ENCODE measurements around the gene TIAM2. TPM values are rescaled to one million over a fixed set of nuclear protein-coding genes. Genes with fewer than 3 reads are reported as not detected.

The TIAM2 gene
- total and polyA plus RNA-seq, 2 experiments from 2014 or later = 5.5 to 16.9 TPM

- H3K4me3 ChIP-seq = no peak overlapping the region
- H3K4me1 ChIP-seq (ENCODE audit: insufficient read depth) = no peaks in the 10 kb centered on the region
- no peak for DNase-seq (ENCODE audit: low spot score)
- H3K79me2 ChIP-seq = no peaks in the 10 kb centered on the region
- no peaks in the 10 kb centered on the region for H3K9me3 ChIP-seq (ENCODE audit: low read depth)
- H4K20me1 ChIP-seq (ENCODE audit: insufficient read depth, poor library complexity, severe bottlenecking) = no peaks in the 10 kb centered on the region
- 66% methylated on average over 2 of the region's 2 CpGs for WGBS (ENCODE audit: low lambda C conversion rate, missing lambda C conversion rate)
- no peak overlapping the region for H3K27ac ChIP-seq
- TF ChIP-seq EZH2phosphoT487 (IDR thresholded peaks at IDR 0.05; ENCODE audit: low read depth, severe bottlenecking, unreplicated experiment) (no peak), CTCF (IDR thresholded peaks at IDR 0.05; ENCODE audit: poor library complexity) (no peak), EZH2 (IDR thresholded peaks at IDR 0.05; ENCODE audit: borderline replicate concordance) (no peak)
- H2AFZ ChIP-seq = no peak overlapping the region
- H3K9me2 ChIP-seq (replicated peaks; ENCODE audit: insufficient read depth) = no peaks in the 10 kb centered on the region
- H3K4me2 ChIP-seq = no peak overlapping the region
- no peaks in the 10 kb centered on the region for H3K36me3 ChIP-seq (replicated peaks; ENCODE audit: insufficient read depth, low read depth)
- H3K27me3 ChIP-seq = no peaks in the 10 kb centered on the region
These were observed 115.6 kb downstream of the TIAM2 start for GRCh38 chr6:155110721-155111120.

GRCh38 chr6:155112757-155113156 is 117.6 kb downstream of the TIAM2 start:
- Histone ChIP-seq H3K36me3 (replicated peaks; ENCODE audit: insufficient read depth, low read depth) (no peaks in the 10 kb centered on the region), H3K27me3 (no peaks in the 10 kb centered on the region), H3K4me1 (ENCODE audit: insufficient read depth) (no peaks in the 10 kb centered on the region), H3K9me3 (ENCODE audit: low read depth) (no peaks in the 10 kb centered on the region), H3K79me2 (no peaks in the 10 kb centered on the region), H3K4me3 (no peak overlapping the region), H3K4me2 (no peak overlapping the region), H2AFZ (no peak overlapping the region), H3K9me2 (replicated peaks; ENCODE audit: insufficient read depth) (no peaks in the 10 kb centered on the region), H4K20me1 (ENCODE audit: insufficient read depth, poor library complexity, severe bottlenecking) (no peaks in the 10 kb centered on the region), H3K27ac (no peak overlapping the region)
- no peak for DNase-seq (ENCODE audit: low spot score)
- WGBS (ENCODE audit: low lambda C conversion rate, missing lambda C conversion rate) = 79% methylated on average over 5 of the region's 7 CpGs
- no peak for TF ChIP-seq CTCF (IDR thresholded peaks at IDR 0.05; ENCODE audit: poor library complexity)
- no peak for TF ChIP-seq EZH2phosphoT487 (IDR thresholded peaks at IDR 0.05; ENCODE audit: low read depth, severe bottlenecking, unreplicated experiment)
- TF ChIP-seq EZH2 (IDR thresholded peaks at IDR 0.05; ENCODE audit: borderline replicate concordance) = no peak

GRCh38 chr6:155115893-155116570 is 120.9 kb downstream of the TIAM2 start:
- H4K20me1 ChIP-seq (ENCODE audit: insufficient read depth, poor library complexity, severe bottlenecking) = no peaks in the 10 kb centered on the region
- DNase-seq (ENCODE audit: low spot score) = no peak
- no peak overlapping the region for H3K4me2 ChIP-seq
- H3K4me1 ChIP-seq (ENCODE audit: insufficient read depth) = no peaks in the 10 kb centered on the region
- 66% methylated on average over 4 of the region's 4 CpGs for WGBS (ENCODE audit: low lambda C conversion rate, missing lambda C conversion rate)
- H2AFZ ChIP-seq = no peak overlapping the region
- H3K79me2 ChIP-seq = no peaks in the 10 kb centered on the region
- no peak overlapping the region for H3K4me3 ChIP-seq
- no peaks in the 10 kb centered on the region for H3K27me3 ChIP-seq
- no peaks in the 10 kb centered on the region for H3K9me2 ChIP-seq (replicated peaks; ENCODE audit: insufficient read depth)
- no peak for TF ChIP-seq EZH2phosphoT487 (IDR thresholded peaks at IDR 0.05; ENCODE audit: low read depth, severe bottlenecking, unreplicated experiment)
- TF ChIP-seq EZH2 (IDR thresholded peaks at IDR 0.05; ENCODE audit: borderline replicate concordance) = no peak
- no peak for TF ChIP-seq CTCF (IDR thresholded peaks at IDR 0.05; ENCODE audit: poor library complexity)
- no peak overlapping the region for H3K27ac ChIP-seq
- no peaks in the 10 kb centered on the region for H3K9me3 ChIP-seq (ENCODE audit: low read depth)
- H3K36me3 ChIP-seq (replicated peaks; ENCODE audit: insufficient read depth, low read depth) = no peaks in the 10 kb centered on the region

Measured in hepatocyte (in vitro differentiated cells).